DOHH2 (cell line): ENCODE measurements around the gene EZH2.

ENCODE experiments used
- H3F3A ChIP-seq: fragments of 200-600 bp; sonication (generic), shearing (Covaris generic); 2 replicates; pipeline ENCODE4 v1.6.0; 2016; ENCODE audit warnings: antibody characterized with exemption, mild to moderate bottlenecking; ENCODE audit not compliant: control insufficient read depth, insufficient read depth
- H3K27ac ChIP-seq: fragments of 200-600 bp; sonication (generic); 2 replicates; pipeline ENCODE4 v1.5.1; 2014; ENCODE audit warnings: low read depth, mild to moderate bottlenecking, low read length, moderate library complexity
- H3K27me3 ChIP-seq: fragments of 200-600 bp; sonication (generic); 2 replicates; pipeline ENCODE4 v1.6.1; 2014; ENCODE audit warnings: mild to moderate bottlenecking, low read length, mixed read lengths; ENCODE audit not compliant: control insufficient read depth
- H3K36me3 ChIP-seq: fragments of 200-600 bp; sonication (generic); 2 replicates; pipeline ENCODE4 v1.6.1; 2014; ENCODE audit warnings: mild to moderate bottlenecking, low read length, moderate library complexity, mixed read lengths; ENCODE audit not compliant: control insufficient read depth
- H3K4me1 ChIP-seq: fragments of 200-600 bp; sonication (generic); 2 replicates; pipeline ENCODE4 v1.6.1; 2014; ENCODE audit warnings: mild to moderate bottlenecking, low read length, mixed read lengths; ENCODE audit not compliant: control insufficient read depth
- H3K4me2 ChIP-seq: fragments of 200-600 bp; sonication (generic); 2 replicates; pipeline ENCODE4 v1.6.0; 2014; ENCODE audit warnings: mild to moderate bottlenecking, low read length, moderate library complexity
- H3K4me3 ChIP-seq: fragments of 200-600 bp; sonication (generic); 2 replicates; pipeline ENCODE4 v1.5.1; 2014; ENCODE audit warnings: mild to moderate bottlenecking, low read length, mixed read lengths
- H3K79me2 ChIP-seq: fragments of 200-600 bp; sonication (generic); 2 replicates; pipeline ENCODE4 v1.6.1; 2014; ENCODE audit warnings: mild to moderate bottlenecking, low read length, mixed read lengths; ENCODE audit not compliant: control insufficient read depth
- H3K9me2 ChIP-seq: fragments of 200-600 bp; sonication (generic); replicated peaks from 2 replicates; pipeline ENCODE4 v1.6.1; 2014; ENCODE audit warnings: mild to moderate bottlenecking, low read length, mixed read lengths; ENCODE audit not compliant: control insufficient read depth
- H3K9me3 ChIP-seq: fragments of 200-600 bp; sonication (generic); 2 replicates; pipeline ENCODE4 v1.6.1; 2014; ENCODE audit warnings: antibody characterized with exemption, low read length, mixed read lengths; ENCODE audit not compliant: control insufficient read depth, insufficient read depth
- H4K20me1 ChIP-seq: fragments of 200-600 bp; sonication (generic); 2 replicates; pipeline ENCODE4 v1.6.0; 2014; ENCODE audit warnings: low read depth, mild to moderate bottlenecking, antibody characterized with exemption, low read length, moderate library complexity; ENCODE audit not compliant: control insufficient read depth, insufficient read depth
- CTCF ChIP-seq: fragments of 200-600 bp; sonication (generic); IDR thresholded peaks from one replicate; pipeline ENCODE4 v1.5.1; 2014; ENCODE audit warnings: antibody characterized with exemption, mild to moderate bottlenecking, low read depth, low read length; ENCODE audit not compliant: poor library complexity, severe bottlenecking
- EZH2phosphoT487 ChIP-seq: fragments of 200-600 bp; sonication (generic); IDR thresholded peaks from 2 replicates; pipeline ENCODE4 v1.6.1; 2017; ENCODE audit warnings: borderline replicate concordance, mild to moderate bottlenecking, antibody characterized with exemption, low read length, moderate library complexity, mixed read lengths

Gene EZH2

GRCh38 chr7:148824864-148825263 lies 59.2 kb downstream of the EZH2 start:
- Histone ChIP-seq H3K4me1 (no peaks in the 10 kb centered on the region), H4K20me1 (no peaks in the 10 kb centered on the region), H3K79me2 (peaks cover 11% of the 10 kb centered on the region), H3K9me3 (no peaks in the 10 kb centered on the region), H3K4me3 (no peak overlapping the region), H3K4me2 (no peak overlapping the region), H3K9me2 (no peaks in the 10 kb centered on the region), H3K36me3 (peaks cover 93% of the 10 kb centered on the region), H3F3A (peaks cover 19% of the 10 kb centered on the region), H3K27me3 (no peaks in the 10 kb centered on the region), H3K27ac (no peak overlapping the region)
- TF ChIP-seq EZH2phosphoT487 = no peak
- no peak for TF ChIP-seq CTCF

- Histone ChIP-seq H3K36me3 (peaks cover 92% of the 10 kb centered on the region), H3K4me2 (no peak overlapping the region), H3K27me3 (no peaks in the 10 kb centered on the region), H3K4me1 (peaks cover 13% of the 10 kb centered on the region), H3K4me3 (no peak overlapping the region), H3K9me2 (no peaks in the 10 kb centered on the region), H3K79me2 (peaks cover 11% of the 10 kb centered on the region), H3K9me3 (no peaks in the 10 kb centered on the region), H4K20me1 (no peaks in the 10 kb centered on the region), H3F3A (peaks cover 16% of the 10 kb centered on the region), H3K27ac (no peak overlapping the region)
- TF ChIP-seq EZH2phosphoT487 (no peak), CTCF (no peak)
These were observed 62.7 kb downstream of the EZH2 start for GRCh38 chr7:148821422-148821821.

GRCh38 chr7:148819697-148820360 lies 64.3 kb downstream of the EZH2 start:
- H3K27ac ChIP-seq = no peak overlapping the region
- H3F3A ChIP-seq = peaks cover 17% of the 10 kb centered on the region
- no peak overlapping the region for H3K4me3 ChIP-seq

More at GRCh38 chr7:148819697-148820360, 64.3 kb downstream of the EZH2 start:
- no peaks in the 10 kb centered on the region for H3K9me3 ChIP-seq
- no peaks in the 10 kb centered on the region for H3K9me2 ChIP-seq
- peaks cover 92% of the 10 kb centered on the region for H3K36me3 ChIP-seq
- peaks cover 8% of the 10 kb centered on the region; the same call in 1 of the 2 replicates for H3K79me2 ChIP-seq
- H3K4me1 ChIP-seq = peaks cover 29% of the 10 kb centered on the region
- H3K27me3 ChIP-seq = no peaks in the 10 kb centered on the region
- TF ChIP-seq EZH2phosphoT487 = no peak
- TF ChIP-seq CTCF = no peak
- peaks cover 4% of the 10 kb centered on the region; the same call in 1 of the 2 replicates for H4K20me1 ChIP-seq
- no peak overlapping the region for H3K4me2 ChIP-seq
